Measurements from ENCODE around the gene SLC36A2. TPM values are rescaled to one million over a fixed set of nuclear protein-coding genes. Genes with fewer than 3 reads are reported as not detected.

The SLC36A2 gene
- total RNA-seq, 1 experiment from 2014 or later: not detected

DNA sequence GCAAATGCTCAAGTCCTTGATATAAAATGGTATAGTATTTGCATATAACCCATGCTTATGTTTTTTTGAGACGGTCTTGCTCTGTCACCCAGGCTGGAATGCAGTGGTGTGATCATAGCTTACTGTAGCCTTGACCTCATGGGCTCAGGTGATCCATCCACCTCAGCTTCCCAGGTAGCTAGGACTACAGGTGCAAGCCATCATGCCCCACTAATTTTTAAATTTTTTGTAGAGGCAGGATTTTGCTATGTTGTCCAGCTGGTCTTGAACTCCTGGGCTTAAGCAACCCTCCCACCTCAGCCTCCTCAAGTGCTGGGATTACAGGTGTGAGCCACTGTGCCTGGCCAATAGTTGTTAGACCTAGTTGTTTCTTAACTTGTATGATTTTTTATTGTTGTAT, 61.1 kb downstream of the SLC36A2 start:
- no TSS peak for BruUV-seq (replicated peaks)

DNA sequence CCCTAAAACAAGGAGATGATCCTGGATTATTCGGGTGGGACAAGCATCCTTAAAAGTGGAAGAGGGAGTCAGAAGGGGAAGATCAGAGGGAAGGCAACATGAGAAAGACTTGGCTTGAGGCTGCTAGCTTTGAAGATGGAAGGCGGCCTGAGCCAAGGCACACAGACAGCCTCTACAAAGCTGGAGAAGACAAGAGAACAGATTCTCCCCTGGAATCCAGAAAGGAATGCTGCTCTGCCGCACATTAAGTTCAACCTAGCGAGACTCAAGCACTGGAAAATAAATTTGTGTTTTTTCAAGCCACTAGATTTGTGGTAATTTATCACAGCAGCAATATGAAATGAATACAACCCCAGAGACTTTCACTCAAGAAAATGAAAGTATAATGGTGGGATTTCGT, 61.7 kb downstream of the SLC36A2 start:
- ChIA-PET POLR2A (ENCODE audit: low non-redundant PET) (no interaction called here), CTCF (no interaction called here)
- no peak for DNase-seq (ENCODE audit: low spot score)

More for the DNA sequence above, 61.1 kb downstream of the SLC36A2 start:
- CTCF ChIA-PET: no interaction called here
- Histone ChIP-seq H3K27me3 (replicated peaks; ENCODE audit: insufficient read depth, low read depth, low read length, poor library complexity) (no peaks in the 10 kb centered on the region), H3K27ac (ENCODE audit: low read depth, low read length, poor library complexity, severe bottlenecking) (no peak overlapping the region), H3K36me3 (ENCODE audit: insufficient read depth, low read length, poor library complexity, severe bottlenecking) (no peaks in the 10 kb centered on the region), H3K4me1 (ENCODE audit: insufficient read depth, low read length, poor library complexity, severe bottlenecking) (no peaks in the 10 kb centered on the region), H3K9me3 (ENCODE audit: low read depth, low read length, poor library complexity, severe bottlenecking) (no peaks in the 10 kb centered on the region), H3K4me3 (ENCODE audit: low read depth, low read length, poor library complexity, severe bottlenecking) (no peak overlapping the region)
- TF ChIP-seq, protein P1, sequence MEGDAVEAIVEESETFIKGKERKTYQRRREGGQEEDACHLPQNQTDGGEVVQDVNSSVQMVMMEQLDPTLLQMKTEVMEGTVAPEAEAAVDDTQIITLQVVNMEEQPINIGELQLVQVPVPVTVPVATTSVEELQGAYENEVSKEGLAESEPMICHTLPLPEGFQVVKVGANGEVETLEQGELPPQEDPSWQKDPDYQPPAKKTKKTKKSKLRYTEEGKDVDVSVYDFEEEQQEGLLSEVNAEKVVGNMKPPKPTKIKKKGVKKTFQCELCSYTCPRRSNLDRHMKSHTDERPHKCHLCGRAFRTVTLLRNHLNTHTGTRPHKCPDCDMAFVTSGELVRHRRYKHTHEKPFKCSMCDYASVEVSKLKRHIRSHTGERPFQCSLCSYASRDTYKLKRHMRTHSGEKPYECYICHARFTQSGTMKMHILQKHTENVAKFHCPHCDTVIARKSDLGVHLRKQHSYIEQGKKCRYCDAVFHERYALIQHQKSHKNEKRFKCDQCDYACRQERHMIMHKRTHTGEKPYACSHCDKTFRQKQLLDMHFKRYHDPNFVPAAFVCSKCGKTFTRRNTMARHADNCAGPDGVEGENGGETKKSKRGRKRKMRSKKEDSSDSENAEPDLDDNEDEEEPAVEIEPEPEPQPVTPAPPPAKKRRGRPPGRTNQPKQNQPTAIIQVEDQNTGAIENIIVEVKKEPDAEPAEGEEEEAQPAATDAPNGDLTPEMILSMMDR (conservative IDR thresholded peaks at IDR 0.05; ENCODE audit: low read depth, low read length): no peak
- no peak for TF ChIP-seq EZH2 (IDR thresholded peaks at IDR 0.05; ENCODE audit: borderline replicate concordance, low read depth, low read length, poor library complexity, severe bottlenecking)
- POLR2A ChIA-PET (ENCODE audit: low non-redundant PET): no interaction called here
- no peak for DNase-seq (ENCODE audit: low spot score)
- intact Hi-C loops (cut with micrococcal nuclease; ENCODE audit: unreplicated experiment): no loop called here

DNA sequence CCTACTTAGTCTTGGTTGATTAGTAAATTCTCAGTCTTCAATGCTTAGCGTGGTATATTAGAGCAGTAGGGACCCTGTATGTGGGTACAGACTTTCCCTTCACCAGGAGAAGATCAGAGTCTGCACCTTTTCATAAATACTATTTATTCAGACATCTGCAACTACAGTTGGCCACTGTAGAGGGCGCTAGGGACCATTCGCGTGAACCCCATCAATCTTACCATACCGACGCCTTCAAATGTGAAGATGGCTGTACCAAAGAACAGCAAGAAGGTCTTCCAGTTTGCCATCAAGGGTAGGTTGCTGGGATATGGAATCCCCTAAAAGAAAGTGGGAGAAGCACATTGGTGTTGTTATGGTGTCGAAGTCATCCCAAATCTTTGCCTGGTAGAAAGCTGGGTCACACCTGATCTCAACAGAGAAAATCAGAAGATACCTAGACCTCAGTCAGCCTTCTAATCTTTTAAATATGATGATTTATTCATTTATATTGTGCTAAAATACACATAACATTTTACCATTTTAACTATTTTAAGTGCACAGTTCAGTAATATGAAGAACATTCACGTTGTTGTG, 62.9 kb downstream of the SLC36A2 start:
- no peak overlapping the region for H3K27ac ChIP-seq (ENCODE audit: low read depth, low read length, poor library complexity, severe bottlenecking)
- TF ChIP-seq, protein P1 (conservative IDR thresholded peaks at IDR 0.05; ENCODE audit: low read depth, low read length): peak; percentile 57
- TF ChIP-seq EZH2 (IDR thresholded peaks at IDR 0.05; ENCODE audit: borderline replicate concordance, low read depth, low read length, poor library complexity, severe bottlenecking): no peak
- no peak overlapping the region for H3K4me3 ChIP-seq (ENCODE audit: low read depth, low read length, poor library complexity, severe bottlenecking)
- H3K27me3 ChIP-seq (replicated peaks; ENCODE audit: insufficient read depth, low read depth, low read length, poor library complexity): no peaks in the 10 kb centered on the region
- intact Hi-C loops (cut with micrococcal nuclease; ENCODE audit: unreplicated experiment): no loop called here
- BruUV-seq (replicated peaks): no TSS peak
- POLR2A ChIA-PET (ENCODE audit: low non-redundant PET): no interaction called here
- no peaks in the 10 kb centered on the region for H3K36me3 ChIP-seq (ENCODE audit: insufficient read depth, low read length, poor library complexity, severe bottlenecking)
- no peaks in the 10 kb centered on the region for H3K4me1 ChIP-seq (ENCODE audit: insufficient read depth, low read length, poor library complexity, severe bottlenecking)
- CTCF ChIA-PET: no interaction called here
- no peak for DNase-seq (ENCODE audit: low spot score)
- H3K9me3 ChIP-seq (ENCODE audit: low read depth, low read length, poor library complexity, severe bottlenecking): no peaks in the 10 kb centered on the region

More for the DNA sequence above, 61.7 kb downstream of the SLC36A2 start:
- Histone ChIP-seq H3K27ac (ENCODE audit: low read depth, low read length, poor library complexity, severe bottlenecking) (no peak overlapping the region), H3K4me1 (ENCODE audit: insufficient read depth, low read length, poor library complexity, severe bottlenecking) (no peaks in the 10 kb centered on the region), H3K4me3 (ENCODE audit: low read depth, low read length, poor library complexity, severe bottlenecking) (no peak overlapping the region), H3K36me3 (ENCODE audit: insufficient read depth, low read length, poor library complexity, severe bottlenecking) (no peaks in the 10 kb centered on the region), H3K27me3 (replicated peaks; ENCODE audit: insufficient read depth, low read depth, low read length, poor library complexity) (no peaks in the 10 kb centered on the region), H3K9me3 (ENCODE audit: low read depth, low read length, poor library complexity, severe bottlenecking) (no peaks in the 10 kb centered on the region)
- TF ChIP-seq EZH2 (IDR thresholded peaks at IDR 0.05; ENCODE audit: borderline replicate concordance, low read depth, low read length, poor library complexity, severe bottlenecking): no peak
- TF ChIP-seq, protein P1 (conservative IDR thresholded peaks at IDR 0.05; ENCODE audit: low read depth, low read length): no peak
- BruUV-seq (replicated peaks): no TSS peak
- intact Hi-C loops (cut with micrococcal nuclease; ENCODE audit: unreplicated experiment): no loop called here

All from A673 (cell line).